Neural cell (in vitro differentiated cells): ENCODE data around the gene MICAL2. TPM values are rescaled to one million over a fixed set of nuclear protein-coding genes. Genes with fewer than 3 reads are reported as not detected.

Source experiments
- H2AFZ ChIP-seq: fragments of 200-600, 300-800 bp; sonication (generic), shearing (Covaris generic); 2 replicates; pipeline ENCODE4 v1.6.0; 2014; ENCODE audit warnings: low read depth, mild to moderate bottlenecking, antibody characterized with exemption, low read length, moderate library complexity
- H3F3A ChIP-seq: fragments of 200-600 bp; shearing (Covaris generic); 2 replicates; pipeline ENCODE4 v1.6.1; 2016; ENCODE audit warnings: mild to moderate bottlenecking, moderate library complexity, mixed read lengths, antibody characterized with exemption, low read length; ENCODE audit not compliant: insufficient read depth, poor library complexity, severe bottlenecking
- H3K27ac ChIP-seq: fragments of 200-600, 300-800 bp; sonication (generic), shearing (Covaris generic); 2 replicates; pipeline ENCODE4 v1.5.1; 2014; ENCODE audit warnings: mild to moderate bottlenecking, low read length, moderate library complexity
- H3K27me3 ChIP-seq: fragments of 300-800, 200-600 bp; sonication (generic), shearing (Covaris generic); 2 replicates; pipeline ENCODE4 v1.6.0; 2014; ENCODE audit warnings: mild to moderate bottlenecking, low read depth, low read length, moderate library complexity; ENCODE audit not compliant: insufficient read depth
- H3K36me3 ChIP-seq: fragments of 300-800, 200-600 bp; sonication (generic), shearing (Covaris generic); 2 replicates; pipeline ENCODE4 v1.5.1; 2014; ENCODE audit warnings: mild to moderate bottlenecking, antibody characterized with exemption, low read length, moderate library complexity; ENCODE audit not compliant: insufficient read depth
- H3K4me2 ChIP-seq: fragments of 300-800, 200-600 bp; sonication (generic), shearing (Covaris generic); 2 replicates; pipeline ENCODE4 v1.6.0; 2014; ENCODE audit warnings: mild to moderate bottlenecking, low read length
- H3K4me3 ChIP-seq: fragments of 300-800, 200-600 bp; sonication (generic), shearing (Covaris generic); 2 replicates; pipeline ENCODE4 v1.5.1; 2014; ENCODE audit warnings: mild to moderate bottlenecking, low read length, moderate library complexity
- H3K79me2 ChIP-seq: fragments of 200-600 bp; shearing (Covaris generic); replicated peaks from 2 replicates; pipeline ENCODE4 v1.6.0; 2014; ENCODE audit warnings: mild to moderate bottlenecking, low read length, moderate library complexity; ENCODE audit not compliant: insufficient read depth
- H3K9ac ChIP-seq: fragments of 300-800, 200-600 bp; sonication (generic), shearing (Covaris generic); 2 replicates; pipeline ENCODE4 v1.6.1; 2016; ENCODE audit warnings: mild to moderate bottlenecking, low read length, mixed read lengths
- H3K9me2 ChIP-seq: fragments of 200-600 bp; shearing (Covaris generic); 2 replicates; pipeline ENCODE4 v1.6.1; 2016; ENCODE audit warnings: mild to moderate bottlenecking, low read length, mixed read lengths; ENCODE audit not compliant: insufficient read depth
- H3K9me3 ChIP-seq: fragments of 200-600, 300-800 bp; sonication (generic), shearing (Covaris generic); 2 replicates; pipeline ENCODE4 v1.6.1; 2016; ENCODE audit warnings: mild to moderate bottlenecking, mixed run types, low read length, moderate library complexity, mixed read lengths
- H4K20me1 ChIP-seq: fragments of 200-600 bp; shearing (Covaris generic); 2 replicates; pipeline ENCODE4 v1.6.1; 2016; ENCODE audit warnings: mild to moderate bottlenecking, mixed run types; ENCODE audit not compliant: insufficient read depth
- EP300 ChIP-seq: fragments of 450-650 bp; conservative IDR thresholded peaks from 2 replicates; pipeline ENCODE4 v1.6.1; 2014; ENCODE audit warnings: antibody characterized with exemption, mild to moderate bottlenecking, moderate library complexity; ENCODE audit not compliant: poor library complexity, severe bottlenecking
- EZH2 ChIP-seq: fragments of 200-600, 300-800 bp; shearing (Covaris generic), sonication (generic); IDR thresholded peaks from 2 replicates; pipeline ENCODE4 v1.6.1; 2014; ENCODE audit warnings: antibody characterized with exemption, low read length, borderline replicate concordance, mild to moderate bottlenecking; ENCODE audit not compliant: insufficient read depth, poor library complexity, severe bottlenecking
- MXI1 ChIP-seq: fragments of 450-650 bp; conservative IDR thresholded peaks from 2 replicates; pipeline ENCODE4 v1.6.1; 2014; ENCODE audit warnings: antibody characterized with exemption, mild to moderate bottlenecking; ENCODE audit not compliant: poor library complexity, severe bottlenecking
- POLR2AphosphoS5 ChIP-seq: IDR thresholded peaks from 2 replicates; pipeline ENCODE4 v1.6.1; 2012
- RAD21 ChIP-seq: fragments of 450-650 bp; conservative IDR thresholded peaks from 2 replicates; pipeline ENCODE4 v1.6.1; 2014; ENCODE audit warnings: antibody characterized with exemption, mild to moderate bottlenecking, moderate library complexity
- SMC3 ChIP-seq: fragments of 450-650 bp; conservative IDR thresholded peaks from 2 replicates; pipeline ENCODE4 v1.6.1; 2014; ENCODE audit warnings: antibody characterized with exemption, mild to moderate bottlenecking, moderate library complexity; ENCODE audit not compliant: poor library complexity
- TAF1 ChIP-seq: IDR thresholded peaks from 2 replicates; pipeline ENCODE4 v1.6.1; 2012; ENCODE audit warnings: low read depth
- polyA plus RNA-seq: library from polyadenylated mRNA; depleted of rRNA; stranded (reverse); fragments of >200 nt; gene quantifications from 2 replicates; pipeline ENCODE4 v1.2.3, GENCODE V29; 2014
- TF ChIP-seq, protein P1 (sequence below): fragments of 450-650 bp; IDR thresholded peaks from 2 replicates; pipeline ENCODE4 v1.5.1; 2014; ENCODE audit warnings: antibody characterized with exemption, mild to moderate bottlenecking, moderate library complexity; ENCODE audit not compliant: poor library complexity, severe bottlenecking
- TF ChIP-seq, protein P2 (sequence below): IDR thresholded peaks from 2 replicates; pipeline ENCODE4 v1.6.1; 2012; ENCODE audit warnings: borderline replicate concordance

MICAL2 gene
- polyA plus RNA-seq, 1 donor from 2014 or later = 2.2 TPM

GRCh38 chr11:12239396-12239795 is 129.0 kb downstream of the MICAL2 start (continued):
- TF ChIP-seq, protein P1, sequence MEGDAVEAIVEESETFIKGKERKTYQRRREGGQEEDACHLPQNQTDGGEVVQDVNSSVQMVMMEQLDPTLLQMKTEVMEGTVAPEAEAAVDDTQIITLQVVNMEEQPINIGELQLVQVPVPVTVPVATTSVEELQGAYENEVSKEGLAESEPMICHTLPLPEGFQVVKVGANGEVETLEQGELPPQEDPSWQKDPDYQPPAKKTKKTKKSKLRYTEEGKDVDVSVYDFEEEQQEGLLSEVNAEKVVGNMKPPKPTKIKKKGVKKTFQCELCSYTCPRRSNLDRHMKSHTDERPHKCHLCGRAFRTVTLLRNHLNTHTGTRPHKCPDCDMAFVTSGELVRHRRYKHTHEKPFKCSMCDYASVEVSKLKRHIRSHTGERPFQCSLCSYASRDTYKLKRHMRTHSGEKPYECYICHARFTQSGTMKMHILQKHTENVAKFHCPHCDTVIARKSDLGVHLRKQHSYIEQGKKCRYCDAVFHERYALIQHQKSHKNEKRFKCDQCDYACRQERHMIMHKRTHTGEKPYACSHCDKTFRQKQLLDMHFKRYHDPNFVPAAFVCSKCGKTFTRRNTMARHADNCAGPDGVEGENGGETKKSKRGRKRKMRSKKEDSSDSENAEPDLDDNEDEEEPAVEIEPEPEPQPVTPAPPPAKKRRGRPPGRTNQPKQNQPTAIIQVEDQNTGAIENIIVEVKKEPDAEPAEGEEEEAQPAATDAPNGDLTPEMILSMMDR = no peak
- TF ChIP-seq TAF1 = no peak

DNA sequence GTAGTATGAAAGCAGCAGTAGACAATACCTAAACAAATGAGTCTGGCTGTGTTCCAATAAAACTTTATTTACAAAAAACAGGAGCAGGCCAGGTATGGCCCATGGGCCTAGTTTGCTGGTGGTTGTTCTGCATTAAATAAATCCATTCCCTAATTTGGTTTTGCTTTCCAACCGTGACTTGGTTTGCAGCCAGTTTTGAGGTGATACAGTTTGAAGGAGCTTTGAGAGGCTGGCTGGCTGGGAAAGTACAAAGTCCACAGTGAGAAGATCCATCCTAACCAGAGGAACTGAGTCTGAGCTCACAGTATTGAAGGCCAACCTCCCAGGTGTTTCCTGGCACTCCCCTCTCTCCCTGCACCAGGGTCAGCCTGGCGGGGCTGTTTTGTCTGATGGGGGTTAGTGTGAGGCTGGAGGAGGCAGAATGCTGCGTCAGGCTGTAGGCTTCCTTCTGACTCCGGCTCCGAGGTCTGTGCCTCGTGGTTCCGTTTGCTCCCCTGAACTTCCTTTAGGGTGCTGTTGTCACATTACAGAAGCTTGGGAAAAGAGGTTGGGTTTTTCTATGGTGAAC is 129.5 kb downstream of the MICAL2 start:
- no peak overlapping the region for H2AFZ ChIP-seq
- no peaks in the 10 kb centered on the region for H3F3A ChIP-seq
- H3K9me2 ChIP-seq = no peaks in the 10 kb centered on the region
- H3K9ac ChIP-seq = no peak overlapping the region
- H3K27me3 ChIP-seq = no peaks in the 10 kb centered on the region
- H4K20me1 ChIP-seq = no peaks in the 10 kb centered on the region
- no peak overlapping the region for H3K4me3 ChIP-seq
- no peaks in the 10 kb centered on the region for H3K79me2 ChIP-seq
- no peak overlapping the region for H3K27ac ChIP-seq
- no peak for TF ChIP-seq SMC3
- TF ChIP-seq, protein P1 = no peak
- no peak for TF ChIP-seq EP300
- TF ChIP-seq, protein P2, sequence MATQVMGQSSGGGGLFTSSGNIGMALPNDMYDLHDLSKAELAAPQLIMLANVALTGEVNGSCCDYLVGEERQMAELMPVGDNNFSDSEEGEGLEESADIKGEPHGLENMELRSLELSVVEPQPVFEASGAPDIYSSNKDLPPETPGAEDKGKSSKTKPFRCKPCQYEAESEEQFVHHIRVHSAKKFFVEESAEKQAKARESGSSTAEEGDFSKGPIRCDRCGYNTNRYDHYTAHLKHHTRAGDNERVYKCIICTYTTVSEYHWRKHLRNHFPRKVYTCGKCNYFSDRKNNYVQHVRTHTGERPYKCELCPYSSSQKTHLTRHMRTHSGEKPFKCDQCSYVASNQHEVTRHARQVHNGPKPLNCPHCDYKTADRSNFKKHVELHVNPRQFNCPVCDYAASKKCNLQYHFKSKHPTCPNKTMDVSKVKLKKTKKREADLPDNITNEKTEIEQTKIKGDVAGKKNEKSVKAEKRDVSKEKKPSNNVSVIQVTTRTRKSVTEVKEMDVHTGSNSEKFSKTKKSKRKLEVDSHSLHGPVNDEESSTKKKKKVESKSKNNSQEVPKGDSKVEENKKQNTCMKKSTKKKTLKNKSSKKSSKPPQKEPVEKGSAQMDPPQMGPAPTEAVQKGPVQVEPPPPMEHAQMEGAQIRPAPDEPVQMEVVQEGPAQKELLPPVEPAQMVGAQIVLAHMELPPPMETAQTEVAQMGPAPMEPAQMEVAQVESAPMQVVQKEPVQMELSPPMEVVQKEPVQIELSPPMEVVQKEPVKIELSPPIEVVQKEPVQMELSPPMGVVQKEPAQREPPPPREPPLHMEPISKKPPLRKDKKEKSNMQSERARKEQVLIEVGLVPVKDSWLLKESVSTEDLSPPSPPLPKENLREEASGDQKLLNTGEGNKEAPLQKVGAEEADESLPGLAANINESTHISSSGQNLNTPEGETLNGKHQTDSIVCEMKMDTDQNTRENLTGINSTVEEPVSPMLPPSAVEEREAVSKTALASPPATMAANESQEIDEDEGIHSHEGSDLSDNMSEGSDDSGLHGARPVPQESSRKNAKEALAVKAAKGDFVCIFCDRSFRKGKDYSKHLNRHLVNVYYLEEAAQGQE = no peak
- no peak for TF ChIP-seq MXI1
- no peak for TF ChIP-seq EZH2
- TF ChIP-seq RAD21 = no peak
- TF ChIP-seq TAF1 = no peak
- no peak for TF ChIP-seq POLR2AphosphoS5
- no peak overlapping the region for H3K4me2 ChIP-seq
- H3K9me3 ChIP-seq = no peaks in the 10 kb centered on the region
- H3K36me3 ChIP-seq = no peaks in the 10 kb centered on the region
